Stomach (tissue), 4 donors: ENCODE measurements around the gene CLSTN2.

Experiments
- CTCF ChIP-seq, 7 experiments: fragments of 450-650 bp in 4 of 7; fragments of 200-600 bp in 3 of 7; sonication (generic) in 3 of 7; IDR thresholded peaks; one replicate each; pipeline ENCODE4 v1.5.1; 2016 to 2019; ENCODE audit warnings: antibody characterized with exemption in 7 of 7, control low read depth in 2 of 7, mild to moderate bottlenecking in 1 of 7
- EP300 ChIP-seq: sonication (generic); formaldehyde crosslinking; IDR thresholded peaks from one replicate; pipeline ENCODE4 v1.6.1; 2017; ENCODE audit warnings: antibody characterized with exemption
- POLR2A ChIP-seq, 4 donors: fragments of 450-650 bp; IDR thresholded peaks; one replicate each; pipeline ENCODE4 v1.6.1; 2016; ENCODE audit warnings: antibody characterized with exemption in 4 of 4, control low read depth in 2 of 4, mild to moderate bottlenecking in 1 of 4, moderate library complexity in 1 of 4

DNA sequence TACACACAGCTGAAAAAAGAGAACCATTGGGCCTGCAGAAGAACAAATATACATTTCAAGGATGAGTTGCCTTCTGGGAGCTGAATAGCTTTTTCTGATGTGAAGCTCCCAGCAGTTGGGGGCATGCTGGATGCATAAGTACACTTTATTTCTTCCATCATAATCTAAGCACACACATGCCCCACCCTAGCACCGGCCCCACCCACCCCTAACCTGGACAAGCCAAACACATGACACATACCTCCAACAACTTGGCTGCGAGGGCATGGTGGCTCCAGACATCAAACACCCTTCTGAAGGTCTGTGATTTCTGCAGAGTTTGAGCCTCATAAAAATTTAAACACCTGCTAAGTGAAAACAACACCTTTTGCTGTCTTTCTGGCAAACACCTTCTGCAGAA lies 435.7 kb downstream of the CLSTN2 start:
- TF ChIP-seq CTCF (IDR thresholded peaks at IDR 0.05): no peak
- TF ChIP-seq POLR2A (IDR thresholded peaks at IDR 0.05): no peak
- no peak for TF ChIP-seq EP300
